HepG2 (cell line): Measurements from ENCODE around the gene NES.

Experiments used
- ASH2L ChIP-seq: fragments of 300-600, 200-600 bp; sonication (generic); IDR thresholded peaks from 2 replicates; pipeline ENCODE4 v1.7.0; 2017; ENCODE audit warnings: low read depth, mild to moderate bottlenecking, moderate library complexity, mixed read lengths, low read length; ENCODE audit not compliant: insufficient read length
- BORCS8-MEF2B ChIP-seq: sonication (generic); formaldehyde crosslinking; IDR thresholded peaks from 2 replicates; pipeline ENCODE4 v1.8.0; 2022; ENCODE audit warnings: mild to moderate bottlenecking, missing genetic modification reagents
- CHD4 ChIP-seq: fragments of 200-600 bp; sonication (generic); IDR thresholded peaks from 2 replicates; pipeline ENCODE4 v1.7.0; 2017; ENCODE audit warnings: mild to moderate bottlenecking, low read length, borderline replicate concordance
- FIP1L1 ChIP-seq: fragments of 200-400 bp; formaldehyde crosslinking; IDR thresholded peaks from 2 replicates; pipeline ENCODE4 v1.6.1; 2018; ENCODE audit warnings: low read depth, mild to moderate bottlenecking, low read length, moderate library complexity, borderline replicate concordance; ENCODE audit not compliant: insufficient read depth
- POLR2A ChIP-seq, 2 experiments: IDR thresholded peaks; 2 replicates each; pipeline ENCODE4 v1.6.1; 2011; ENCODE audit warnings: low read depth in 2 of 2, low read length in 2 of 2, mild to moderate bottlenecking in 1 of 2, moderate library complexity in 1 of 2; ENCODE audit not compliant: insufficient read depth in 1 of 2
- TAF15 ChIP-seq: fragments of 200-400 bp; formaldehyde crosslinking; IDR thresholded peaks from one replicate; pipeline ENCODE4 v1.6.1; 2018; ENCODE audit warnings: mild to moderate bottlenecking, low read depth, low read length; ENCODE audit not compliant: poor library complexity, severe bottlenecking
- ZNF274 ChIP-seq: sonication (generic); formaldehyde crosslinking; IDR thresholded peaks from 2 replicates; pipeline ENCODE4 v1.5.1; 2020; ENCODE audit warnings: mild to moderate bottlenecking, missing genetic modification reagents
- ZNF607 ChIP-seq: sonication (generic); formaldehyde crosslinking; IDR thresholded peaks from 2 replicates; pipeline ENCODE4 v1.5.1; 2020; ENCODE audit warnings: missing genetic modification reagents, mild to moderate bottlenecking, borderline replicate concordance
- ZNF615 ChIP-seq: sonication (generic); formaldehyde crosslinking; IDR thresholded peaks from 2 replicates; pipeline ENCODE4 v1.5.0; 2020; ENCODE audit warnings: mild to moderate bottlenecking, missing genetic modification reagents, borderline replicate concordance
- TF ChIP-seq, protein P1 (sequence below): sonication (generic); formaldehyde crosslinking; IDR thresholded peaks from 2 replicates; pipeline ENCODE4 v1.5.0; 2020; ENCODE audit warnings: mild to moderate bottlenecking, missing genetic modification reagents, moderate library complexity
- TF ChIP-seq, protein P2 (sequence below): sonication (generic); formaldehyde crosslinking; conservative IDR thresholded peaks from 2 replicates; pipeline ENCODE4 v1.4.0; 2020; ENCODE audit warnings: missing genetic modification reagents

- TF ChIP-seq, protein P1, sequence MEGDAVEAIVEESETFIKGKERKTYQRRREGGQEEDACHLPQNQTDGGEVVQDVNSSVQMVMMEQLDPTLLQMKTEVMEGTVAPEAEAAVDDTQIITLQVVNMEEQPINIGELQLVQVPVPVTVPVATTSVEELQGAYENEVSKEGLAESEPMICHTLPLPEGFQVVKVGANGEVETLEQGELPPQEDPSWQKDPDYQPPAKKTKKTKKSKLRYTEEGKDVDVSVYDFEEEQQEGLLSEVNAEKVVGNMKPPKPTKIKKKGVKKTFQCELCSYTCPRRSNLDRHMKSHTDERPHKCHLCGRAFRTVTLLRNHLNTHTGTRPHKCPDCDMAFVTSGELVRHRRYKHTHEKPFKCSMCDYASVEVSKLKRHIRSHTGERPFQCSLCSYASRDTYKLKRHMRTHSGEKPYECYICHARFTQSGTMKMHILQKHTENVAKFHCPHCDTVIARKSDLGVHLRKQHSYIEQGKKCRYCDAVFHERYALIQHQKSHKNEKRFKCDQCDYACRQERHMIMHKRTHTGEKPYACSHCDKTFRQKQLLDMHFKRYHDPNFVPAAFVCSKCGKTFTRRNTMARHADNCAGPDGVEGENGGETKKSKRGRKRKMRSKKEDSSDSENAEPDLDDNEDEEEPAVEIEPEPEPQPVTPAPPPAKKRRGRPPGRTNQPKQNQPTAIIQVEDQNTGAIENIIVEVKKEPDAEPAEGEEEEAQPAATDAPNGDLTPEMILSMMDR (CRISPR knock-in tag) = no peak
- TF ChIP-seq ZNF274 (CRISPR knock-in tag) = no peak
- TF ChIP-seq, protein P2, sequence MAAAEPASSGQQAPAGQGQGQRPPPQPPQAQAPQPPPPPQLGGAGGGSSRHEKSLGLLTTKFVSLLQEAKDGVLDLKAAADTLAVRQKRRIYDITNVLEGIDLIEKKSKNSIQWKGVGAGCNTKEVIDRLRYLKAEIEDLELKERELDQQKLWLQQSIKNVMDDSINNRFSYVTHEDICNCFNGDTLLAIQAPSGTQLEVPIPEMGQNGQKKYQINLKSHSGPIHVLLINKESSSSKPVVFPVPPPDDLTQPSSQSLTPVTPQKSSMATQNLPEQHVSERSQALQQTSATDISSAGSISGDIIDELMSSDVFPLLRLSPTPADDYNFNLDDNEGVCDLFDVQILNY (CRISPR knock-in tag) = no peak
- TF ChIP-seq TAF15 = no peak
- no peak for TF ChIP-seq ASH2L
- no peak for TF ChIP-seq POLR2A (IDR thresholded peaks at IDR 0.05; ENCODE audit: insufficient read depth in 1 of 2, low read depth in 2 of 2, low read length in 2 of 2)
- no peak for TF ChIP-seq FIP1L1
- no peak for TF ChIP-seq BORCS8-MEF2B (CRISPR knock-in tag)
- no peak for TF ChIP-seq ZNF607 (CRISPR knock-in tag)
- TF ChIP-seq CHD4 = no peak
- TF ChIP-seq ZNF615 (CRISPR knock-in tag) = no peak
Observed at GRCh38 chr1:156673387-156674121, 3.7 kb downstream of the NES start.
